Ectodermal cell (in vitro differentiated cells): ENCODE data around the gene BUB1B.

ENCODE experiments used
- H3K27ac ChIP-seq: 2 replicates; pipeline ENCODE4 v1.7.0; 2013; ENCODE audit warnings: mild to moderate bottlenecking, low read depth, low read length; ENCODE audit not compliant: insufficient read depth, poor library complexity, severe bottlenecking
- H3K27me3 ChIP-seq: 2 replicates; pipeline ENCODE4 v1.7.0; 2013; ENCODE audit warnings: mild to moderate bottlenecking, low read length; ENCODE audit not compliant: insufficient read depth, control insufficient read depth, poor library complexity, severe bottlenecking
- H3K36me3 ChIP-seq: one replicate; pipeline ENCODE4 v1.7.0; 2013; ENCODE audit warnings: low read length; ENCODE audit not compliant: control insufficient read depth, insufficient read depth
- H3K4me1 ChIP-seq: one replicate; pipeline ENCODE4 v1.7.0; 2013; ENCODE audit warnings: low read length; ENCODE audit not compliant: control insufficient read depth, insufficient read depth
- H3K4me3 ChIP-seq: 2 replicates; pipeline ENCODE4 v1.7.0; 2013; ENCODE audit warnings: low read depth, low read length, control low read depth; ENCODE audit not compliant: insufficient read depth
- H3K9me3 ChIP-seq: 2 replicates; pipeline ENCODE4 v1.7.0; 2013; ENCODE audit warnings: mild to moderate bottlenecking, low read length, moderate library complexity; ENCODE audit not compliant: control insufficient read depth
- WGBS, 2 experiments: methylation state at CpG; one replicate each; pipeline ENCODE4 v1.1.7; 2013; ENCODE audit warnings: missing lambda C conversion rate in 2 of 2; 5-methylcytosine and 5-hydroxymethylcytosine counted together

Gene BUB1B

GRCh38 chr15:40183636-40184463 lies 23.0 kb downstream of the BUB1B start:
- Histone ChIP-seq H3K9me3 (no peaks in the 10 kb centered on the region), H3K27ac (no peak overlapping the region), H3K36me3 (peaks cover 29% of the 10 kb centered on the region), H3K4me3 (no peak overlapping the region), H3K27me3 (no peaks in the 10 kb centered on the region), H3K4me1 (no peaks in the 10 kb centered on the region)
- WGBS, 2 experiments, result 95 to 96% methylated on average over 7 to 9 of the region's 9 CpGs

- Histone ChIP-seq H3K4me1 (no peaks in the 10 kb centered on the region), H3K36me3 (peaks cover 39% of the 10 kb centered on the region), H3K27ac (no peak overlapping the region), H3K27me3 (no peaks in the 10 kb centered on the region), H3K9me3 (no peaks in the 10 kb centered on the region), H3K4me3 (no peak overlapping the region)
- WGBS, 2 experiments, result 92 to 93% methylated on average over 6 of the region's 6 CpGs
Observed at GRCh38 chr15:40190591-40190990, 29.7 kb downstream of the BUB1B start.

GRCh38 chr15:40192942-40193341 lies 32.1 kb downstream of the BUB1B start:
- H3K9me3 ChIP-seq, result no peaks in the 10 kb centered on the region
- H3K4me1 ChIP-seq, result no peaks in the 10 kb centered on the region
- no peak overlapping the region for H3K4me3 ChIP-seq
- no peaks in the 10 kb centered on the region for H3K27me3 ChIP-seq
- H3K27ac ChIP-seq, result no peak overlapping the region
- peaks cover 39% of the 10 kb centered on the region for H3K36me3 ChIP-seq
- 96 to 100% methylated on average over 1 of the region's 1 CpG for WGBS, 2 experiments

- H3K9me3 ChIP-seq, result no peaks in the 10 kb centered on the region
- no CpG with 5 or more reads among the region's 1 CpG for WGBS, 2 experiments
- no peak overlapping the region for H3K4me3 ChIP-seq
- H3K27ac ChIP-seq, result no peak overlapping the region
- H3K27me3 ChIP-seq, result no peaks in the 10 kb centered on the region
- no peaks in the 10 kb centered on the region for H3K4me1 ChIP-seq
- H3K36me3 ChIP-seq, result peaks cover 46% of the 10 kb centered on the region
Observed at GRCh38 chr15:40197434-40197833, 36.6 kb downstream of the BUB1B start.

GRCh38 chr15:40198355-40199085 lies 37.7 kb downstream of the BUB1B start:
- Histone ChIP-seq H3K27ac (no peak overlapping the region), H3K4me3 (no peak overlapping the region), H3K4me1 (no peaks in the 10 kb centered on the region), H3K9me3 (no peaks in the 10 kb centered on the region), H3K36me3 (peaks cover 45% of the 10 kb centered on the region), H3K27me3 (no peaks in the 10 kb centered on the region)
- WGBS, 2 experiments, result 95% methylated on average over 1 of the region's 1 CpG

GRCh38 chr15:40204100-40204499 lies 43.2 kb downstream of the BUB1B start:
- Histone ChIP-seq H3K27me3 (no peaks in the 10 kb centered on the region), H3K4me3 (no peak overlapping the region), H3K36me3 (peaks cover 51% of the 10 kb centered on the region), H3K4me1 (no peaks in the 10 kb centered on the region), H3K27ac (no peak overlapping the region), H3K9me3 (no peaks in the 10 kb centered on the region)
- 97 to 100% methylated on average over 1 of the region's 1 CpG for WGBS, 2 experiments

GRCh38 chr15:40217166-40217824 lies 56.4 kb downstream of the BUB1B start:
- Histone ChIP-seq H3K27ac (no peak overlapping the region), H3K4me1 (no peaks in the 10 kb centered on the region), H3K27me3 (no peaks in the 10 kb centered on the region), H3K4me3 (no peak overlapping the region), H3K9me3 (no peaks in the 10 kb centered on the region), H3K36me3 (peaks cover 55% of the 10 kb centered on the region)
- 81 to 90% methylated on average over 5 to 6 of the region's 6 CpGs for WGBS, 2 experiments

GRCh38 chr15:40219801-40220200 lies 58.9 kb downstream of the BUB1B start:
- no peak overlapping the region for H3K4me3 ChIP-seq
- no peak overlapping the region for H3K27ac ChIP-seq
- H3K4me1 ChIP-seq, result no peaks in the 10 kb centered on the region
- no peaks in the 10 kb centered on the region for H3K9me3 ChIP-seq
- 98 to 100% methylated on average over 1 of the region's 1 CpG for WGBS, 2 experiments
- no peaks in the 10 kb centered on the region for H3K27me3 ChIP-seq
- H3K36me3 ChIP-seq, result peaks cover 43% of the 10 kb centered on the region

- no peak overlapping the region for H3K4me3 ChIP-seq
- no peaks in the 10 kb centered on the region for H3K9me3 ChIP-seq
- H3K27ac ChIP-seq, result no peak overlapping the region
- peaks cover 36% of the 10 kb centered on the region for H3K36me3 ChIP-seq
- H3K27me3 ChIP-seq, result no peaks in the 10 kb centered on the region
- H3K4me1 ChIP-seq, result no peaks in the 10 kb centered on the region
- WGBS, 2 experiments, result 89 to 93% methylated on average over 5 to 6 of the region's 6 CpGs
Observed at GRCh38 chr15:40222131-40222530, 61.3 kb downstream of the BUB1B start.

- no peak overlapping the region for H3K4me3 ChIP-seq
- H3K9me3 ChIP-seq, result no peaks in the 10 kb centered on the region
- H3K27me3 ChIP-seq, result no peaks in the 10 kb centered on the region
- no peaks in the 10 kb centered on the region for H3K4me1 ChIP-seq
- peaks cover 23% of the 10 kb centered on the region for H3K36me3 ChIP-seq
- no peak overlapping the region for H3K27ac ChIP-seq
Observed at GRCh38 chr15:40226736-40227135, 65.9 kb downstream of the BUB1B start.
